ENCODE results near the gene RFX1. TPM values are rescaled to one million over a fixed set of nuclear protein-coding genes. Genes with fewer than 3 reads are reported as not detected.
A peak's percentile ranks its signal among the peaks of the same experiment; 100 is the strongest.

RFX1 gene
- total and polyA plus RNA-seq, 9 of the 15 experiments (the other 6 are each of a cell fraction or from before 2014, with no cell fraction given) = 0.14 to 19.3 (median 1.2) TPM

DNA sequence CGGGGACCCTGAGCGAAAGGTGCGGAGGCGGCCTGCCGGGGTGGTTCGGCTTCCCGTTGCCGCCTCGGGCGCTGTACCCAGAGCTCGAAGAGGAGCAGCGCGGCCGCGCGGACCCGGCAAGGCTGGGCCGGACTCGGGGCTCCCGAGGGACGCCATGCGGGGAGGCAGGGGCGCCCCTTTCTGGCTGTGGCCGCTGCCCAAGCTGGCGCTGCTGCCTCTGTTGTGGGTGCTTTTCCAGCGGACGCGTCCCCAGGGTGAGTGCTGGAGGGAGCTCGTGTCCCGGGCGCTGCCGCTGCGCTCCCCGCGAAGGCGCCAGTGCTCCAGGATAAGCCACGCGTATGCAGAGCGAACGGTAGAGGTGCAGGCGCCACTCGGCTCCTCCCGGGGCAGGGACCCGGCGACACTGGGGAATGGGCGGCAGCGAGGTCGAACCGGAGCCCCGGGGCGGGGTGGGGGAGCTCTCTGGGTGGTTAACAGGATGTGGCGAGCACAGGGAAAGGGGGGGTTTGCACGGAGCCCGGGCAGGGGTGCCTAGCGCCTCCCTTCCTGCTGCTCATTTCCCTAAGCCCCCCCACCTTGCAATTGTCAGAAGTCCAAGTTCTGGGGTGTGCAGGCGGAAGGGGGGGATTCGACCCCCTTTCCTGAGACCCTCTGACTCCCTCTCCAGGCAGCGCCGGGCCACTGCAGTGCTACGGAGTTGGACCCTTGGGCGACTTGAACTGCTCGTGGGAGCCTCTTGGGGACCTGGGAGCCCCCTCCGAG lies 25.8 kb upstream of the RFX1 start, which contains the start of gene IL27RA (continued):
- no peak for TF ChIP-seq CLOCK (CRISPR knock-in tag; IDR thresholded peaks at IDR 0.05; ENCODE audit: borderline replicate concordance)
- TF ChIP-seq, protein P1, sequence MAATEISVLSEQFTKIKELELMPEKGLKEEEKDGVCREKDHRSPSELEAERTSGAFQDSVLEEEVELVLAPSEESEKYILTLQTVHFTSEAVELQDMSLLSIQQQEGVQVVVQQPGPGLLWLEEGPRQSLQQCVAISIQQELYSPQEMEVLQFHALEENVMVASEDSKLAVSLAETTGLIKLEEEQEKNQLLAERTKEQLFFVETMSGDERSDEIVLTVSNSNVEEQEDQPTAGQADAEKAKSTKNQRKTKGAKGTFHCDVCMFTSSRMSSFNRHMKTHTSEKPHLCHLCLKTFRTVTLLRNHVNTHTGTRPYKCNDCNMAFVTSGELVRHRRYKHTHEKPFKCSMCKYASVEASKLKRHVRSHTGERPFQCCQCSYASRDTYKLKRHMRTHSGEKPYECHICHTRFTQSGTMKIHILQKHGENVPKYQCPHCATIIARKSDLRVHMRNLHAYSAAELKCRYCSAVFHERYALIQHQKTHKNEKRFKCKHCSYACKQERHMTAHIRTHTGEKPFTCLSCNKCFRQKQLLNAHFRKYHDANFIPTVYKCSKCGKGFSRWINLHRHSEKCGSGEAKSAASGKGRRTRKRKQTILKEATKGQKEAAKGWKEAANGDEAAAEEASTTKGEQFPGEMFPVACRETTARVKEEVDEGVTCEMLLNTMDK (IDR thresholded peaks at IDR 0.05; ENCODE audit: borderline replicate concordance, insufficient read depth, low read depth, low read length, poor library complexity, severe bottlenecking) = peak; percentile 3
- no peak for TF ChIP-seq KLF6 (CRISPR knock-in tag; IDR thresholded peaks at IDR 0.05; ENCODE audit: borderline replicate concordance)
- no peak for TF ChIP-seq DNMT1 (IDR thresholded peaks at IDR 0.05)
- no peak for TF ChIP-seq THAP7 (CRISPR knock-in tag; IDR thresholded peaks at IDR 0.05)
- TF ChIP-seq HNRNPLL (IDR thresholded peaks at IDR 0.05; ENCODE audit: low read depth, low read length, poor library complexity, severe bottlenecking) = peak; percentile 42
- TF ChIP-seq ZNF764 (CRISPR knock-in tag; IDR thresholded peaks at IDR 0.05; ENCODE audit: low read depth) = no peak
- 0 out of 2 replicates have a peak, but pooled peaks have one; percentile 50 for TF ChIP-seq TARDBP (IDR thresholded peaks at IDR 0.05)
- no peak for TF ChIP-seq ATF4 (CRISPR knock-in tag; IDR thresholded peaks at IDR 0.05)
- no peak for TF ChIP-seq SRSF9 (IDR thresholded peaks at IDR 0.05; ENCODE audit: borderline replicate concordance, low read depth, low read length)
- no peak for TF ChIP-seq ZC3H11A (IDR thresholded peaks at IDR 0.05; ENCODE audit: low read depth, low read length)
- 0 out of 2 replicates have a peak, but pooled peaks have one; percentile 10 for TF ChIP-seq ETV5 (CRISPR knock-in tag; IDR thresholded peaks at IDR 0.05; ENCODE audit: low read depth)
- TF ChIP-seq DACH1 (IDR thresholded peaks at IDR 0.05; ENCODE audit: partially characterized antibody) = no peak
